HepG2 (cell line): ENCODE results near the gene COASY. TPM values are rescaled to one million over a fixed set of nuclear protein-coding genes. Genes with fewer than 3 reads are reported as not detected.
"Not testable (repeated sequence)": the region's sequence is repeated elsewhere in the genome, so short reads cannot be mapped to it uniquely, and the experiment has no call there.

ENCODE experiments used
- ATAC-seq: fragments of 200-7000 bp; cut with Tn5 transposase; 3 replicates; pipeline ENCODE4 v1.9.1; 2020; ENCODE audit warnings: mild to moderate bottlenecking, moderate library complexity
- BruUV-seq: library from RNA; stranded (reverse); fragments of 400-500 nt; replicated peaks from 2 replicates; lab custom pipeline; 2021; lab: Mats Ljungman, UMichigan
- CTCF ChIA-PET: fragments of 300-600 bp; formaldehyde crosslinking; extraction: SDS; loops from one replicate; lab custom pipeline; 2021; ENCODE audit warnings: low total read pairs, inconsistent platforms, low intra/inter-chr PET ratio; lab: Yijun Ruan, JAX
- POLR2A ChIA-PET: fragments of 350-600 bp; sonication (Branson Sonifier 250); formaldehyde crosslinking; loops from one replicate; lab custom pipeline; 2020; ENCODE audit warnings: antibody characterized with exemption, inconsistent platforms; lab: Yijun Ruan, JAX
- DNase-seq: peaks from one replicate; pipeline ENCODE4 v3.0.0-alpha.2; 2015; ENCODE audit warnings: low spot score
- FAIRE-seq: peaks from 3 replicates; lab custom pipeline; 2011; peaks lifted over from hg19 to GRCh38; lab: Jason Lieb, UNC
- H2AFZ ChIP-seq: one replicate; pipeline ENCODE4 v1.6.1; 2011; ENCODE audit warnings: low read length, inconsistent platforms
- H3K27ac ChIP-seq: fragments of 300-600 bp; 3 replicates; pipeline ENCODE4 v1.8.0; 2011; ENCODE audit warnings: mixed run types, mild to moderate bottlenecking, mixed read lengths, low read length, inconsistent platforms; ENCODE audit not compliant: insufficient read depth; ENCODE audit errors: extremely low read length
- H3K27me3 ChIP-seq, 2 experiments: fragments of 200-600 bp in 1 of 2; 2 replicates in 1 of 2; 3 replicates in 1 of 2; pipeline versions ENCODE4 v1.6.0 to v1.8.0; 2011; ENCODE audit warnings: low read length in 2 of 2, mild to moderate bottlenecking in 2 of 2, moderate library complexity in 2 of 2, inconsistent platforms in 1 of 2; ENCODE audit not compliant: insufficient read depth in 2 of 2, control insufficient read depth in 1 of 2
- H3K36me3 ChIP-seq, 2 experiments: fragments of 200-600 bp in 1 of 2; replicated peaks in 1 of 2; 2 replicates in 1 of 2; 3 replicates in 1 of 2; pipeline versions ENCODE4 v1.5.1 to v1.8.0; 2011; ENCODE audit warnings: low read length in 2 of 2, inconsistent platforms in 1 of 2; ENCODE audit not compliant: insufficient read depth in 2 of 2, control insufficient read depth in 1 of 2
- H3K4me1 ChIP-seq: 2 replicates; pipeline ENCODE4 v1.5.1; 2012; ENCODE audit warnings: low read length, inconsistent platforms; ENCODE audit not compliant: insufficient read depth
- H3K4me2 ChIP-seq: 2 replicates; pipeline ENCODE4 v1.6.0; 2011; ENCODE audit warnings: low read depth, low read length, inconsistent platforms
- H3K4me3 ChIP-seq, 3 experiments: fragments of 200-600 bp in 1 of 3; sonication (generic), shearing (Covaris generic) in 1 of 3; replicated peaks in 1 of 3; 2 replicates each; pipeline ENCODE4 v1.5.1; 2011 to 2016; ENCODE audit warnings: low read length in 3 of 3, inconsistent platforms in 2 of 3, low read depth in 2 of 3, mild to moderate bottlenecking in 2 of 3, control low read depth in 1 of 3, mixed read lengths in 1 of 3; ENCODE audit not compliant: insufficient read depth in 1 of 3
- H3K79me2 ChIP-seq: one replicate; pipeline ENCODE4 v1.6.1; 2011; ENCODE audit warnings: low read length, inconsistent platforms; ENCODE audit not compliant: insufficient read depth
- H3K9ac ChIP-seq: 2 replicates; pipeline ENCODE4 v1.6.0; 2011; ENCODE audit warnings: mild to moderate bottlenecking, low read depth, low read length, inconsistent platforms; ENCODE audit not compliant: insufficient read depth
- H3K9me3 ChIP-seq: 2 replicates; pipeline ENCODE4 v1.5.1; 2012; ENCODE audit warnings: mild to moderate bottlenecking, low read length
- H4K20me1 ChIP-seq: 2 replicates; pipeline ENCODE4 v1.6.0; 2011; ENCODE audit warnings: inconsistent platforms, mild to moderate bottlenecking, low read length, moderate library complexity; ENCODE audit not compliant: insufficient read depth
- AGO2 ChIP-seq: fragments of 200-400 bp; formaldehyde crosslinking; optimal IDR thresholded peaks from 2 replicates; pipeline ENCODE3; 2017; ENCODE audit warnings: mild to moderate bottlenecking, low read depth, low read length, moderate library complexity
- CREM ChIP-seq, 2 experiments: sonication (generic) in 1 of 2; formaldehyde crosslinking in 1 of 2; IDR thresholded peaks; 2 replicates each; pipeline versions ENCODE4 v1.4.0 to v1.6.1; 2016 to 2020; ENCODE audit warnings: antibody characterized with exemption in 1 of 2, mild to moderate bottlenecking in 1 of 2, missing genetic modification reagents in 1 of 2
- DR1 ChIP-seq: sonication (generic); formaldehyde crosslinking; IDR thresholded peaks from 2 replicates; pipeline ENCODE4 v1.8.0; 2021; ENCODE audit warnings: mild to moderate bottlenecking, missing genetic modification reagents, inconsistent platforms
- EHMT2 ChIP-seq: fragments of 200-600 bp; sonication (generic); IDR thresholded peaks from 2 replicates; pipeline ENCODE4 v1.7.0; 2017; ENCODE audit warnings: antibody characterized with exemption, low read depth, low read length, borderline replicate concordance
- GATAD1 ChIP-seq: IDR thresholded peaks from 2 replicates; pipeline ENCODE4 v1.6.1; 2016; ENCODE audit warnings: missing genetic modification reagents, missing compliant biosample characterization
- MLLT10 ChIP-seq: sonication (generic); formaldehyde crosslinking; IDR thresholded peaks from 2 replicates; pipeline ENCODE4 v1.4.0; 2020; ENCODE audit warnings: missing genetic modification reagents
- PLSCR1 ChIP-seq: sonication (generic); formaldehyde crosslinking; IDR thresholded peaks from 2 replicates; pipeline ENCODE4 v1.5.0; 2020; ENCODE audit warnings: missing genetic modification reagents, mild to moderate bottlenecking, borderline replicate concordance
- SMC3 ChIP-seq: IDR thresholded peaks from 2 replicates; pipeline ENCODE4 v1.6.1; 2011; ENCODE audit warnings: low read length, improper control_type of control experiment
- SRSF4 ChIP-seq: fragments of 200-400 bp; formaldehyde crosslinking; IDR thresholded peaks from one replicate; pipeline ENCODE4 v1.6.1; 2018; ENCODE audit warnings: mild to moderate bottlenecking, low read depth, low read length, moderate library complexity; ENCODE audit not compliant: poor library complexity, severe bottlenecking
- ZBTB46 ChIP-seq: sonication (generic); formaldehyde crosslinking; IDR thresholded peaks from 2 replicates; pipeline ENCODE4 v1.4.0; 2020; ENCODE audit warnings: mild to moderate bottlenecking, missing genetic modification reagents, borderline replicate concordance
- ZNF891 ChIP-seq: sonication (generic); formaldehyde crosslinking; IDR thresholded peaks from 2 replicates; pipeline ENCODE4 v1.5.0; 2020; ENCODE audit warnings: mild to moderate bottlenecking, missing genetic modification reagents
- ZSCAN21 ChIP-seq: sonication (generic); formaldehyde crosslinking; IDR thresholded peaks from 2 replicates; pipeline ENCODE4 v1.8.0; 2022; ENCODE audit warnings: mild to moderate bottlenecking, missing genetic modification reagents, moderate library complexity, borderline replicate concordance
- WGBS: methylation state at CpG from one replicate; pipeline ENCODE4 v1.1.6; 2017; ENCODE audit warnings: low lambda C conversion rate; 5-methylcytosine and 5-hydroxymethylcytosine counted together
- in situ Hi-C: cut with HindIII; loops from 2 replicates; pipeline ENCODE4 v1.10.0; 2017; ENCODE audit warnings: low pct_unique_long_range_greater_than_20kb; ENCODE audit not compliant: extremely low pct_ligation_motif_present
- intact Hi-C: fragments of 100-400 bp; cut with micrococcal nuclease; formaldehyde crosslinking; loops from one replicate; pipeline ENCODE4 v1.10.0; 2022; ENCODE audit not compliant: unreplicated experiment
- polyA plus RNA-seq, 8 experiments: library from polyadenylated mRNA; depleted of rRNA in 3 of 8; stranded (reverse) in 7 of 8; unstranded in 1 of 8; fragments of >200 nt; fragmentation: Illumina TruSeq in 4 of 8; extraction: Trizol in 4 of 8; gene quantifications; 2 replicates each; pipeline versions ENCODE4 v1.2.1 to v1.2.3, GENCODE V29; 2011 to 2016; ENCODE audit warnings: low read depth in 4 of 8, missing spikeins in 1 of 8, mixed read lengths in 1 of 8; ENCODE audit not compliant: insufficient read depth in 1 of 8
- total RNA-seq, 5 experiments: library from RNA; depleted of rRNA; stranded (reverse); fragments of >200 nt; fragmentation: Illumina TruSeq; extraction: Trizol; gene quantifications; 2 replicates each; pipeline ENCODE4 v1.2.3, GENCODE V29; 2016; ENCODE audit warnings: low read depth in 1 of 5

The COASY gene
- total and polyA plus RNA-seq, 2 of the 13 experiments (the other 11 are each of a cell fraction or from before 2014, with no cell fraction given) = 90.7 to 125 TPM

GRCh38 chr17:42552736-42553135 lies 9.2 kb upstream of the COASY start, which contains the start of gene HSD17B1:
Gene HSD17B1, plus strand, starts transcription at chr17:42552923. Its CDS starts 11 bp downstream, at chr17:42552934.
- 0 out of 2 replicates have a peak, but pooled peaks have one; percentile 6 for TF ChIP-seq ZSCAN21 (CRISPR knock-in tag)
- DNase-seq, FAIRE-seq, H3K27me3 ChIP-seq, in situ Hi-C loops, intact Hi-C loops, H2AFZ ChIP-seq, ATAC-seq, H3K9me3 ChIP-seq, H4K20me1 ChIP-seq, BruUV-seq, CTCF ChIA-PET, H3K36me3 ChIP-seq: not testable (repeated sequence)
- peaks cover 18% of the 10 kb centered on the region for H3K79me2 ChIP-seq
- H3K4me1 ChIP-seq = peaks cover 57% of the 10 kb centered on the region
- peak within 1 kb of the TSS; percentile 100 for H3K4me2 ChIP-seq
- H3K4me3 ChIP-seq = peak within 1 kb of the TSS; percentile 88 to 100 (median 94); a peak in 5 of 6 replicates
- 93% methylated on average over 15 of the region's 15 CpGs for WGBS
- POLR2A ChIA-PET = interaction anchor here (1.6 to 4.4 kb wide), 5 partner anchors 11 to 57 kb away, joined by 4 to 80 read pairs (median 47); partner anchors contain the start of genes COASY, MLX, NAGLU and PSMC3IP
- peak within 1 kb of the TSS; percentile 87 for H3K27ac ChIP-seq
- peak within 1 kb of the TSS; percentile 97 for H3K9ac ChIP-seq

DNA sequence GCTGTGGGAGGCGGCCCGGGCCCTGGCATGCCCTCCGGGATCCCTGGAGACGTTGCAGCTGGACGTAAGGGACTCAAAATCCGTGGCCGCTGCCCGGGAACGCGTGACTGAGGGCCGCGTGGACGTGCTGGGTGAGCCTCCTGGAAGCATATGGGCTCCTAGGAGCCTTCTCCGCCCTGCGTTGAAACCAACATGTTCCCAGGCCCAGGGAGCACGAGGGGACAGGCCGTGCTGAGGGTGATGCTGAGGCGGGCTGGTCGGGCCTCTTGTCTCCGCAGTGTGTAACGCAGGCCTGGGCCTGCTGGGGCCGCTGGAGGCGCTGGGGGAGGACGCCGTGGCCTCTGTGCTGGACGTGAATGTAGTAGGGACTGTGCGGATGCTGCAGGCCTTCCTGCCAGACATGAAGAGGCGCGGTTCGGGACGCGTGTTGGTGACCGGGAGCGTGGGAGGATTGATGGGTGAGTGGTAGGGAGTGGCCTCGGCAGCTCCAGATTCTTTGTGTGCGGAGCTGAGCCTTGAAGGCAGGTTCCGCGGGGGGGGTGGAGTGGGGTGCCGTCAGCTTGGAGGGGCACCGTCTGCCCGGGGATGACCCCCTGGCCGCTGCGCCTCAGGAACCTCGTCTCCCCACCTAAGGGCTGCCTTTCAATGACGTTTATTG lies 8.7 kb upstream of the COASY start:
- Histone ChIP-seq H3K4me3 (peak overlapping the region; percentile 88 to 100 (median 94); a peak in 4 of 6 replicates), H2AFZ (no peak overlapping the region), H3K4me2 (peak overlapping the region; percentile 100), H3K9me3 (no peaks in the 10 kb centered on the region), H3K27ac (peak overlapping the region; percentile 87), H4K20me1 (no peaks in the 10 kb centered on the region), H3K27me3 (no peaks in the 10 kb centered on the region; a peak in 1 of 5 replicates), H3K79me2 (peaks cover 18% of the 10 kb centered on the region), H3K36me3 (no peaks in the 10 kb centered on the region), H3K9ac (peak overlapping the region; percentile 97; the same call in 1 of the 2 replicates), H3K4me1 (peaks cover 57% of the 10 kb centered on the region)
- in situ Hi-C loops (no loop called here), intact Hi-C loops (no loop called here)
- WGBS = 93% methylated on average over 37 of the region's 45 CpGs
- no peak for ATAC-seq
- ChIA-PET POLR2A (interaction anchor here (1.6 to 4.4 kb wide), 8 partner anchors 8 to 123 kb away, joined by 5 to 80 read pairs (median 28); partner anchors contain the start of genes COASY, MLX, NAGLU and PLEKHH3), CTCF (no interaction called here)
- no peak for DNase-seq
- no peak for FAIRE-seq
- no TSS peak for BruUV-seq
- no peak for TF ChIP-seq SRSF4
- no peak for TF ChIP-seq ZBTB46 (CRISPR knock-in tag)
- no peak for TF ChIP-seq EHMT2
- TF ChIP-seq GATAD1 (CRISPR knock-in tag) = no peak
- TF ChIP-seq PLSCR1 (CRISPR knock-in tag) = no peak
- no peak for TF ChIP-seq CREM (IDR thresholded peaks at IDR 0.05)
- no peak for TF ChIP-seq CREM (CRISPR knock-in tag; IDR thresholded peaks at IDR 0.05)
- 0 out of 2 replicates have a peak, but pooled peaks have one; percentile 3 for TF ChIP-seq ZSCAN21 (CRISPR knock-in tag)
- TF ChIP-seq AGO2 = peak; percentile 71
- no peak for TF ChIP-seq SMC3
- TF ChIP-seq MLLT10 (CRISPR knock-in tag) = no peak
- no peak for TF ChIP-seq DR1
- 0 out of 2 replicates have a peak, but pooled peaks have one; percentile 37 for TF ChIP-seq ZNF891 (CRISPR knock-in tag)
